Measurements from ENCODE around the gene SBF2. TPM values are rescaled to one million over a fixed set of nuclear protein-coding genes. Genes with fewer than 3 reads are reported as not detected.
"Not testable (repeated sequence)": the region's sequence is repeated elsewhere in the genome, so short reads cannot be mapped to it uniquely, and the experiment has no call there.

SBF2 gene
- total RNA-seq, 2 experiments from 2014 or later, result 7.0 to 7.1 TPM

DNA sequence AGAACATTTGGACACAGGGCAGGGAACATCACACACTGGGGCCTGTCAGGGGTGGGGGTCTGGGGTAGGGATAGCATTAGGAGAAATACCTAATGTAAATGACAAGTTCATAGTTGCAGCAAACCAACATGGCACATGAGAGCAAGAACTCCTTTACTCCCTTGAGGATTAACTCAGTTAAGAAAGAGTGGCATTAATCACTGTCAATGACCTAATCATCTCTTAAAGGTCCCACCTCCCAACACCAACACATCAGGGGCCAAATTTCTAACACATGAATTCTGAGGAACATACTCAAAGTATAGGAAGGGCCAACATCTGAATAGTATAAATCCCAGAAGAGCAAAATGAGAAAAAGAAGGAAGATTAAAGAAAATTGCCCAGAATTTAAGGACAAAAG is 357.3 kb downstream of the SBF2 start:
- Mint-ChIP-seq H3K27ac (no peak overlapping the region), H3K9me3 (no peaks in the 10 kb centered on the region), H3K27me3 (no peaks in the 10 kb centered on the region), H3K36me3 (peaks cover 7% of the 10 kb centered on the region), H3K4me3 (no peak overlapping the region), H3K4me1 (ENCODE audit: low read depth) (no peaks in the 10 kb centered on the region)
- CTCF ChIA-PET, result no interaction called here
- DNase-seq, result no peak
- POLR2A ChIA-PET, result no interaction called here
- intact Hi-C loops (cut with micrococcal nuclease), result no loop called here

DNA sequence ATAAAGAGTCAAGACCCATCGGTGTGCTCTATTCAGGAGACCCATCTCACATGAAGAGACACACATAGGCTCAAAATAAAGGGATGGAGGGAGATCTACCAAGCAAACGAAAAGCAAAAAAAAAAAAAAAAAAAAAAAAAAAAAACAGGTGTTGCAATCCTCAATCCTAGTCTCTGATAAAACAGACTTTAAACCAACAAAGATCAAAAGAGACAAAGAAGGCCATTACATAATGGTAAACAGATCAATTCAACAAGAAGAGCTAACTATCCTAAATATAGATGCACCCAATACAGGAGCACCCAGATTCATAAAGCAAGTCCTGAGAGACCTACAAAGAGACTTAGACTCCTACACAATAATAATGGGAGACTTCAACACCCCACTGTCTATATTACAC is 361.2 kb downstream of the SBF2 start:
- H3K4me1 Mint-ChIP-seq (ENCODE audit: low read depth); H3K4me3 Mint-ChIP-seq; intact Hi-C loops (cut with micrococcal nuclease); POLR2A ChIA-PET; H3K27ac Mint-ChIP-seq; H3K27me3 Mint-ChIP-seq; DNase-seq; H3K9me3 Mint-ChIP-seq: not testable (repeated sequence)
- peaks cover 15% of the 10 kb centered on the region for H3K36me3 Mint-ChIP-seq
- CTCF ChIA-PET, result interaction anchor here (0.6 kb wide), 1 partner anchor 17 kb away, joined by 4 read pairs; no protein-coding TSS in a partner anchor

DNA sequence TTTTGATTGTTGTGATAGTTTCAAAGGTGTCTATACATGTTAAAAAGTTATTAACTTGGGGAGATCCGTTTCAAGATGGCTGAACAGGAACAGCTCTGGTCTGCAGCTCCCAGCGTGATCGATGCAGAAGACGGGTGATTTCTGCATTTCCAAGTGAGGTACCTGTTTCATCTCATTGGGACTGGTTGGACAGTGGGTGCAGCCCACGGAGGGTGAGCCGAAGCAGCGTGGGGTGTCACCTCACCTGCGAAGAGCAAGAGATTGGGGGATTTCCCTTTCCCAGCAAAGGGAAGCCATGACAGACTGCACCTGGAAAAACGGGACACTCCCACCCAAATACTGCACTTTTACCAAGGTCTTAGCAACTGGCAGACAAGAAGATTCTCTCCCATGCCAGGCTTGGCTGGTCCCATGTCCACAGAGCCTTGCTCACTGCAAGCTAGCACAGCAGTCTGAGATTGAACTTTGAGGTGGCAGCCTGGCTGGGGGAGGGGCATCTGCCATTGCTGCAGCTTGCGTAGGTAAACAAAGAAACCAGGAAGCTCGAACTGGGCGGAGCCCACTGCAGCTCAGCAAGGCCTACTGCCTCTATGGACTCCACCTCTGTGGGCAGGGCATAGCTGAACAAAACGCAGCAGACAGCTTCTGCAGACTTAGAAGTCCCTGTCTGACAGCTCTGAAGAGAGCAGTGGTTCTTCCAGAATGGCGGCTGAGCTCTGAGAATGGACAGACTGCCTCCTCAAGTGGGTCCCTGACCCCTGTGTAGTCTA is 363.3 kb downstream of the SBF2 start:
- POLR2A ChIA-PET; H3K4me1 Mint-ChIP-seq (ENCODE audit: low read depth): not testable (repeated sequence)

DNA sequence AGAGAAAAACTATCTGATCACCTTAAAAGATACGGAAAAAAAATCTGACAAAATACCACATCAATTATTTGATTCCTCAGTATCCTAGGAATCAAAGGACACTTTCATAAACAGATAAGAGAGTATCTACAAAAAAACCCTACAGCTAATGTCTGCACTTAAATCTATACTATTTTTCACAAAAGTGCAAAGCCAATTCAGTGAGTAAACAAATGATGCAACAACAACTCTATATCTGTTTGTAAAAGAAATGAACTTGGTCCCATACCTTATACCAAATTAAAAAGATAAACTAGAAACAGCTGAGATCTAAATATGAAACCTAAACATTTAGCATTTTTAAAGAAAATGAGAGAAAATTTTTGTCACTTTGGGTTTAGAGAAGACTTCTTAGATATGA is 366.3 kb downstream of the SBF2 start:
- peaks cover 12% of the 10 kb centered on the region for H3K36me3 Mint-ChIP-seq
- intact Hi-C loops (cut with micrococcal nuclease), result no loop called here
- DNase-seq, result no peak
- CTCF ChIA-PET, result no interaction called here
- no peaks in the 10 kb centered on the region for H3K9me3 Mint-ChIP-seq
- POLR2A ChIA-PET, result no interaction called here
- H3K4me1 Mint-ChIP-seq (ENCODE audit: low read depth), result no peaks in the 10 kb centered on the region
- no peak overlapping the region for H3K27ac Mint-ChIP-seq
- no peak overlapping the region for H3K4me3 Mint-ChIP-seq
- H3K27me3 Mint-ChIP-seq, result no peaks in the 10 kb centered on the region

More for the DNA sequence above, 363.3 kb downstream of the SBF2 start:
- H3K4me3 Mint-ChIP-seq; intact Hi-C loops (cut with micrococcal nuclease); H3K9me3 Mint-ChIP-seq; H3K27me3 Mint-ChIP-seq; CTCF ChIA-PET; H3K27ac Mint-ChIP-seq; DNase-seq: not testable (repeated sequence)
- peaks cover 12% of the 10 kb centered on the region for H3K36me3 Mint-ChIP-seq

DNA sequence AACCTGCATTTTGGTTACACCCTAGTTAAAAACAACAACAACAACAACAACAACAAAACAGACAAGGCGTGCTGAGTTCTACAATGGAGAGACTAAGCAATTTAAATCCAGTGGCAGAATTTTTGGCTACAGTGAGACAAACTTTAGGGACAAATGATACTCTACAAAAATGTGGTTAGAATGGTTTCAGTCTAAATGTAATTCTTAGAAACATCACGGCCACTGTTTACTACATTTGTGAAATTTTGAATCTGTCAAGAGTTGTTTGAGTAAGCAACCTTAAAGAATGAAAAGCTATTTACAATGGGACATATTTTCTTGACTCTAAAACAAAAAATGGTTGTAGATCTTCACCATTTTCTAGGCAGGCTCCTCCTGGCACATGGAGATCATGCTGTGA is 370.7 kb downstream of the SBF2 start:
- Mint-ChIP-seq H3K36me3 (no peaks in the 10 kb centered on the region), H3K9me3 (no peaks in the 10 kb centered on the region), H3K27ac (no peak overlapping the region), H3K4me1 (ENCODE audit: low read depth) (no peaks in the 10 kb centered on the region), H3K27me3 (no peaks in the 10 kb centered on the region), H3K4me3 (no peak overlapping the region)
- ChIA-PET CTCF (interaction anchor here (0.6 to 0.8 kb wide), 2 partner anchors 15 to 386 kb away, joined by 3 to 4 read pairs; no protein-coding TSS in a partner anchor), POLR2A (no interaction called here)
- intact Hi-C loops (cut with micrococcal nuclease), result no loop called here
- DNase-seq, result no peak

DNA sequence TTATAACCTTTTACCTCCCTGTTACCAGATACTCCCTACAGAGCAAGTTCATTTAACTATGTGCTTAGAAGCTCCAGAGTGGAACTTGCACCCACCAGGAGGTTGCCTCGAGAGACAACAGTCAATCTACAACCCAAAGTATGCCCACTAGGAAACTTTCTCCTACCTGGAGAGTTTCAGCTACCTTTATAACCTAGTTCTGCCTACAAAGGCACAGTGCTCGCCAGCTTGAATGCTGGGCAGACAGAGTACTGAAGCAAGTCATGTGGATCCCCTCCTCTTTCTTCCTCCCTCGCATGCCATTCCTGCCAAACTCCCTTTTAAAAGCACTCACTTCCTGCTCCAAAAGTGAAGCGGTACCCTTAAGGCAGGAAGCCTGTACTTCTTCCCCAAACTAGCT is 371.2 kb downstream of the SBF2 start:
- Mint-ChIP-seq H3K4me3 (no peak overlapping the region), H3K9me3 (no peaks in the 10 kb centered on the region), H3K27me3 (no peaks in the 10 kb centered on the region), H3K36me3 (no peaks in the 10 kb centered on the region), H3K27ac (no peak overlapping the region), H3K4me1 (ENCODE audit: low read depth) (no peaks in the 10 kb centered on the region)
- CTCF ChIA-PET, result interaction anchor here (0.6 to 0.8 kb wide), 2 partner anchors 15 to 386 kb away, joined by 3 to 4 read pairs; no protein-coding TSS in a partner anchor
- POLR2A ChIA-PET, result no interaction called here
- DNase-seq, result no peak
- intact Hi-C loops (cut with micrococcal nuclease), result no loop called here

DNA sequence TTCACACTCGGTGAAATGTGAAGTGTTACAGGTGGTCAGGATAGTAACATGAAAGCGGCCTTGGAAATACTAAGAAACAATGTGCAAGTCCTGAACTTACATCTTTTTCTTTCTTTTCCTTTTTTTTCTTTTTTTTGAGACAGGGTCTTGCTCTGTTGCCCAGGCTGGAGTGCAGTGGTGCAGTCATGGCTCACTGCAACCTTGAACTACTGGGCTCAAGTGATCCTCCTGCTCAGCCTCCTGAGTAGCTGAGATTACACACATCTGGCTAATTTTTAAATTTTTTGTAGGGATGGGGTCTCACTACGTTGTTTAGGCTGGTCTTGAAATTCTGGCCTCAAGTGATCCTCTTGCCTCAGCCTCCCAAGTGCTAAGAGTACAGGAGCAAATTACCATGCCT is 377.5 kb downstream of the SBF2 start:
- Mint-ChIP-seq H3K36me3 (no peaks in the 10 kb centered on the region), H3K27me3 (no peaks in the 10 kb centered on the region), H3K4me1 (ENCODE audit: low read depth) (no peaks in the 10 kb centered on the region), H3K27ac (no peak overlapping the region), H3K4me3 (no peak overlapping the region), H3K9me3 (no peaks in the 10 kb centered on the region)
- intact Hi-C loops (cut with micrococcal nuclease), result no loop called here
- ChIA-PET CTCF (no interaction called here), POLR2A (no interaction called here)
- DNase-seq, result no peak

DNA sequence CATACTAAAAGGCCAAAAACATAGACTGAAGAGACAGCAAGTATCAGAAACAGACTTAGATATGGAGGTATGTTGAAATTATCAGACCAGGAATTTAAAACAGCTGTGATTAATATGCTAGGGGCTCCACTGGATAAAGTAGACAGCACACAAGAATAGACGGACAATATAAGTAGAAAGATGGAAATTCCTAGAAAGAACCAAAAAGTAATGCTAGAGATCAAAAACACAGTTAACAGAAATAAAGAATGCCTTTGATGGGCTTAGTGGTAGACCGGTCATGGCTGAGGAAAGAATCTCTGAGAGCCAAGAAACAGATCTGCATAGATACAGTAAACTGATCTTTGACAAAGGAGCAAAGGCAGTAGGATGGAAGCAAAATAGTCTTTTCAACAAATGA is 380.0 kb downstream of the SBF2 start:
- intact Hi-C loops (cut with micrococcal nuclease), result no loop called here
- no peaks in the 10 kb centered on the region for H3K36me3 Mint-ChIP-seq
- ChIA-PET CTCF (interaction anchor here (1.0 kb wide), 1 partner anchor 294 kb away, joined by 3 read pairs; no protein-coding TSS in a partner anchor), POLR2A (no interaction called here)
- H3K9me3 Mint-ChIP-seq, result no peaks in the 10 kb centered on the region
- no peaks in the 10 kb centered on the region for H3K4me1 Mint-ChIP-seq (ENCODE audit: low read depth)
- no peak overlapping the region for H3K4me3 Mint-ChIP-seq
- no peak for DNase-seq
- no peaks in the 10 kb centered on the region for H3K27me3 Mint-ChIP-seq
- H3K27ac Mint-ChIP-seq, result no peak overlapping the region

DNA sequence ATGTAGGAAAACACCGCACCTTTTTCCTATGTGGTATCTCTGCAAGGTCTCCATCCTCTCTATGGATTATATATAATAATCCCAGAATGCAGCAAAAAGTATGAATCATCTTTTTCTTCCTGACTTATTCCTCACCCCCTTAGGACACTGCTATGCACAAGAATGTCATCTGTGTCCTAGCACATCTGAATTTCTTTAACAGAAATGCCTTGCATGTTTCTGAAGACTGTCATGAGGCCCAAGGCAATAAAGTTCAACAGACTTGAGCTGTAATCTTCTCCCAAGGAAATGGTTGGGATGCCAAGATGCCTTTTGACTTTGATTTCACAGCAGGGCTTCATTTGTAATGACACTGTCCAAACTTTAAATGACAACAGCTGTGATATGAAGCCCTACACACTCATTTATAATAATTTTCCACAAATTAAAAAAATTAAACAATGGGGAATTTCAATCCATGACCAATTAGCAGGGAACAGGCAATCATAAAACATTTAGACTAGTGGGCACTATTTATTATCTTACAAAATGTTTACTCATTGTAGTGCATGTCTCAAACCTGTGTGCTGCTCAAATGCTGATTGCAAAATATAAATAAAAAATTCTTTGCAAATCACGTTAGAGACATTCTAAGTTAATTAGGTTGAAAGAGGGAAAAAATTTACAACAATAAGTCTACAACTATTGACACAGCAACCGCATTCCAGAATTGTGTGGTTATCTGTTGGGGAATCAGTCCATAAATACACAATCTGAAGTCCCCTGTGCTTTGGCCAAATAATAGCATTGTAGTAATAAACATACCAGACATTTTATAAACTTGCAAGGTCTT is 387.8 kb downstream of the SBF2 start:
- no peak for DNase-seq
- POLR2A ChIA-PET, result no interaction called here
- H3K36me3 Mint-ChIP-seq, result no peaks in the 10 kb centered on the region
- CTCF ChIA-PET, result no interaction called here
- H3K27me3 Mint-ChIP-seq, result no peaks in the 10 kb centered on the region
- H3K9me3 Mint-ChIP-seq, result no peaks in the 10 kb centered on the region
- no peak overlapping the region for H3K4me3 Mint-ChIP-seq
- intact Hi-C loops (cut with micrococcal nuclease), result no loop called here
- H3K4me1 Mint-ChIP-seq (ENCODE audit: low read depth), result no peaks in the 10 kb centered on the region
- H3K27ac Mint-ChIP-seq, result no peak overlapping the region

DNA sequence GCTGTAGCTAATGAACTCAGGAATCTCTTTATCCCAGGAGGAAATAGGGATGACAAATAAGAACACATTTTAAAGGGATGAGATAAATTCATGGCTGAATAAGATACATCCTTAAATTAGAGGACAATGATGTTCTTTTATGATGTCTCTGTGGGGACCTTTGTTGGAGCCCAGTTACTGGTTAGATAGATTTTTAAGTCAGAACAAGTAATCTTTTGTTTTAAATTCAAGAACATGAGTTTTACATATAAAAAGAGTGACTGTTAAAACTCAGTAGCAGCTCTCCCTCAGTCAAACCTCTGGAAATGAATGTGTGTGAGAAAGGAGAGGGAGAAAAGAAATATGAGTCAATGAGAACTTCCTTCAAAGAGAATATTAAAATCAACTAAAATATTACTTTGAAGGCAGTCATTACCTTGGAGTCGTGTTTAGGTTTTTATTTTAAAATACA is 388.5 kb downstream of the SBF2 start:
- Mint-ChIP-seq H3K27me3 (no peaks in the 10 kb centered on the region), H3K36me3 (no peaks in the 10 kb centered on the region), H3K9me3 (no peaks in the 10 kb centered on the region), H3K27ac (no peak overlapping the region), H3K4me3 (no peak overlapping the region), H3K4me1 (ENCODE audit: low read depth) (no peaks in the 10 kb centered on the region)
- intact Hi-C loops (cut with micrococcal nuclease), result no loop called here
- POLR2A ChIA-PET, result no interaction called here
- DNase-seq, result no peak
- CTCF ChIA-PET, result interaction anchor here (0.6 to 1.2 kb wide), 2 partner anchors 172 to 792 kb away, joined by 3 read pairs; no protein-coding TSS in a partner anchor

DNA sequence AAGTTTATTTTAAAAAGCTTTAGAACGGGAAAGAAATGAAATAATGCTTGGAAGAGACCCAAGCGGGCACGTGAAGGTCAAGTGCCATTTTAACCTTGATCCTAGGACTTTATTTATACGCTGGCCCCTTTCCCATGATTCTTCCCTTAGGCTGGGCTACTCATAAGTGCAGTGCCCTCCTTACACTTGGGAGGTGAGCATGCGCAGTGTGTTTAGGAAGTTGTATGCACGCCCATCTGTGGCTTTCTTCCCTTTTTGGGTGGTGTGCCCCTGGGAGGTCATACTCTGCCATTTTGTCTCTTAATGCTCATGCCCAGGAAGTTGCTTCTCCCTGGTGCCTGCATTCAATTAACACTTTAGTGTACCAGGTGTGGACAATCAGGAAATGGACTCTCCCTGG is 390.4 kb downstream of the SBF2 start:
- no peaks in the 10 kb centered on the region for H3K9me3 Mint-ChIP-seq
- ChIA-PET CTCF (no interaction called here), POLR2A (no interaction called here)
- intact Hi-C loops (cut with micrococcal nuclease), result no loop called here
- H3K4me1 Mint-ChIP-seq (ENCODE audit: low read depth), result no peaks in the 10 kb centered on the region
- H3K27ac Mint-ChIP-seq, result no peak overlapping the region
- H3K27me3 Mint-ChIP-seq, result no peaks in the 10 kb centered on the region
- no peak overlapping the region for H3K4me3 Mint-ChIP-seq
- no peak for DNase-seq
- no peaks in the 10 kb centered on the region for H3K36me3 Mint-ChIP-seq

DNA sequence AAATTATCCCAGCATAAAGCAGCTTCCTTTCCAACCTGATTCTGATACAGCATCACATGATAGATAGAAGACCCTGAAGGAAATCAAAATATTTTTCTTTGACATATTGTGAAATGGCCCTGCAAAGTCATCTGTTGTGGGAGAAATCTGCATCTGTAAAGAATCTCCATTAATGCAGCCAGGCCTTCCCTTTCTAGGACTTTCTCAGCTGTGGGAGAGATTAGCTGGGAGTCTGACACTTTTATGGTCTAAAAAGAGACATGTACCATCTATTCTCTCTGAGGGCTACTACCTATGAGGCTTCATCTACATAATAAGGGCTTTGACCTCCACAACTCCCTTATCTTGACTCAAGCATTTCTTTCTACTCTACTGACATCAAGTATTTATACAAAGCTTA is 392.1 kb downstream of the SBF2 start:
- ChIA-PET POLR2A (no interaction called here), CTCF (no interaction called here)
- intact Hi-C loops (cut with micrococcal nuclease), result no loop called here
- Mint-ChIP-seq H3K27ac (no peak overlapping the region), H3K9me3 (no peaks in the 10 kb centered on the region), H3K4me1 (ENCODE audit: low read depth) (no peaks in the 10 kb centered on the region), H3K36me3 (no peaks in the 10 kb centered on the region), H3K4me3 (no peak overlapping the region), H3K27me3 (no peaks in the 10 kb centered on the region)
- no peak for DNase-seq

DNA sequence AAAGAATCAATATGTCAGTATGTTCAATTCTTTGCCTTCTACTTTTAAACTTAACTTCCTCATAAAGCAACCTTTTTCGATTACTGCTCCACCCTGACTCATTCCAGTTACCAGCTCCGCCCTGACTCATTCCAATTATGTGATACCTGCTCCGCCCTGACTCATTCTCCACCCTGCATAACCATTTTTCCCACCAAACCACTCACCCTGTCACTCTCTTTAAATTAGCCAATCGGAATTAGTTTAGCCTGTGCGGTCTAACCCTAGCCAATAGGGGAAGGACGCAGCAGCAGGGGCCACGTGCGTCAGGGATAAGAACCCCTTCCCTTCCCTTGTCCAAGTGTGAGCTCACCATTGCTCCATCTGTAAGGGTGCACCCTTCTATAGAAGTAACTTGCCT is 393.8 kb downstream of the SBF2 start:
- H3K4me3 Mint-ChIP-seq; H3K9me3 Mint-ChIP-seq; H3K27ac Mint-ChIP-seq; H3K4me1 Mint-ChIP-seq (ENCODE audit: low read depth); POLR2A ChIA-PET; H3K36me3 Mint-ChIP-seq; intact Hi-C loops (cut with micrococcal nuclease); H3K27me3 Mint-ChIP-seq; CTCF ChIA-PET: not testable (repeated sequence)
- DNase-seq, result peak; percentile 19
